H54 (cell line): ENCODE data around the gene INHA.

Source experiments
- DNase-seq: peaks from one replicate; pipeline ENCODE4 v3.0.0; 2011; ENCODE audit warnings: low spot score, mixed read lengths; ENCODE audit not compliant: insufficient read length
- FAIRE-seq: peaks from 3 replicates; lab custom pipeline; 2011; peaks lifted over from hg19 to GRCh38; lab: Jason Lieb, UNC
- POLR2A ChIP-seq: IDR thresholded peaks from 2 replicates; pipeline ENCODE4 v1.6.1; 2011; ENCODE audit warnings: low read depth, mild to moderate bottlenecking, low read length

Gene INHA

DNA sequence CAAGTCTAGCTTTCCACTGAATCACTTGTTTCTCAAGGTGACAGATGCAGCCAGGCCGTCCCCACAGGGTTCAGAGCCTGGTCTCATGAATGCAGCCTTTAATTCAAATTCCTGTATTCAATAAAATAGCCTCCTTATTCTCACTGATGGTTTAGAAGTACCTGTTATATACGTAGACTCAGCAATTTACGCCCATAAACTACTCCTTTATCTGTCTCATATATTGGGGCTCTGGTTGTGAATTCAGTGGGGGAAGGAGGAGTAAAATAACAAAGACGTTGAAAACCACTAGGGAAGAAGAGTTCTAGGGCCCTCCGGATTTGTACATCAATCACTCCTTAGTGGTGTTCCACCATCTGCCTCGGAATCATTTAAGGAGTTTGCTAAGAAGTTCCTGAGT lies 2.5 kb upstream of the INHA start:
- TF ChIP-seq POLR2A: no peak
- DNase-seq (no peak), FAIRE-seq (no peak)

DNA sequence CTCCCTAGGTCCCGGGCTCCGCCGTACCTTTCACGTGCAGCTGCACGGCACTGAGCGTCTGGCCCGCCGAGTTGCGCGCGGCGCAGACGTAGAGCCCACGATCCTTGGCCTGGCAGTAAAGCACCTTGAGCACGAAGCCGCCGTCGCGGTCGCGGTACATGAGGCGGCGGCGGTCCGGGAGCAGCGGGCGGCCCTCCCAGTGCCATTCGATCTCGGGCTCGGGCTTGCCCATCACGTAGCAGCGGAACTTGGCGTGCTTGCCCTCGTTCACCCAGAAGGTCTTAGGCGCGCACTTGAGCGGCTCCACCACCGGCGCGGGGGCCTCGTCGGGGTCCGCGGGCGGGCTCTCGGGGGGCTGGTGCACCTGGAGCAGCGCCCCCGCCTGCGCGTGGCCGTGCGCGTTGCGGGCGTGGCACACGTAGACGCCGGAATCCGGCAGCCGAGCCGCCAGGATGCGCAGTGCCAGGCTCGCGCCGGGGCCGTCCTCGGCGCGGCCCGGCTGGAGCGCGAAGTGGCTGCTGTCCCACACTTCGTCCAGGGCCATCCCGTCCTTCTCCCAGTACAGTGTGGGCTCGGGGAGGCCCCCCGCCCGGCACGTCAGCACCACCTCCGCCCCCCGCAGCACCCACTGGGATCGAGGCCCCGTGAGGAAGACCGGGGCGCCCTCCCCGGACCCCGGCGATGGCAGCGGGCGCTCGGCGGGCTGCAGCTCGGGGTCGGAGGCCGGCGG lies 1.8 kb upstream of the INHA start:
- TF ChIP-seq POLR2A: peak; percentile 78
- FAIRE-seq (no peak), DNase-seq (no peak)

DNA sequence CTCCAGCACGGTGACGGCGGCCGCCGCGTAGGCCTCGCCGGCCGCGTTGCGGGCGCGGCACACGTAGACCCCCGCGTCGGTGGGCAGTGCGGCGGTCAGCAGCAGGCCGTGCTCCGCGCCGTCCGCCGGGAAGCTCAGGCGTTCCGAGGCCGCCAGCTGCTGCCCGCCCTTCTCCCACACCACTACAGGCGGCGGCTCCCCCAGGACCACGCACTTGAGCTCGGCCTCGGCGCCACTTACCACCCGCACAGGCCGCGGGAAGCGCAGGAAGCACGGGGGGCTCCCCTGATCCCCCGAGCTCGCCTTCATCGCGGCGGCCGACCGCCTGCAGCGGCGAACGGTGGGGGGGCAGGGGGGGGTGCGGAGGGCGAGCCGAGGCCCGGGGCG lies 1.2 kb upstream of the INHA start:
- FAIRE-seq (no peak), DNase-seq (no peak)
- no peak for TF ChIP-seq POLR2A

DNA sequence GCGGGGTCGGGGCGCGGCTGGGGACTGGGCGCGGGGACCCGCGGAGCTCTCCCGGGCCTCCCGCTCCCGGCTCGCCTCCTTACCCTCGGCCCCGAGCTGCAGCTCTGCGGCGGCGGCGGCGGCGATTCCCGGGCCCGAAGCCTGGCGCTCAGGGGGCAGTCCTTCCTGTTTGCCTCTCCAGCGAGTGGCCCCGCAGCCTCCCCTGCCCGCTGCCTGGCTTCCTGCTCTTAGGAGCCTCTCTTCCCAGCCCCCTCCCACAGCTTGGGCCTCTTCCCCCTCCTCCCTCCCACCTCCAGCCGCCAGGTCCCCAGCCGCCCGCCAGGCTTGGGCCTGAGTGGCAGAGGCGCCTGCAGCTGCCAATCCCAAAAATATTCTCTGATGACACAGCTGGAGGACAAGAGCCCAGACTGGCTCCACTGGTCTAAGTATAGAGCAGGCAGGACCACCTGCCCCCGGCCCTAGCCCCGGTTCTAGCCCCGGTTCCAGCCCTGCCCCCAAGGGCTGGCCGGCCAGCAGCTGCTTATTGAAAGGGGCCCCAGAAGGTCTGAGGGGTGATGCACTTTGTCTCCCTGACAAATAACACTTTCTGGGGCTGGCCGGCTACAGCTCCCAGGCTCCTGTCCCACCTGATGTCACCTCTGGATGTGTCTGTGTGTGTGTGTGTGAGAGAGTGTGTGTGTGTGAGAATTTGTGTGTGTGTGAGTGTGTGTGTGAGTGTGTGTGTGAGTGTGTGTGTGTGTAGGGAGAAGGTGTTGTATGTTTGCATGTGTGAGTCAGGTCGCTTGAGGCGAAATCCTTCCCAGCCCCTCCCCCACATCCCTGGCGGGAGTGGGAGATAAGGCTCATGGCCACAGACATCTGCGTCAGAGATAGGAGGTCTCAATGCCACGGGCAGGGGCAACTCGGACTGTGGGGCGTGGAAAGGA lies 536 bp upstream of the INHA start, which contains the start of gene OBSL1:
OBSL1 (minus strand) TSS at position 229 of the 926 bp plus-strand sequence. CDS start 307 bp downstream, outside the sequence.
- TF ChIP-seq POLR2A: peak; percentile 50; the same call in 1 of the 2 replicates
- FAIRE-seq: no peak

DNA sequence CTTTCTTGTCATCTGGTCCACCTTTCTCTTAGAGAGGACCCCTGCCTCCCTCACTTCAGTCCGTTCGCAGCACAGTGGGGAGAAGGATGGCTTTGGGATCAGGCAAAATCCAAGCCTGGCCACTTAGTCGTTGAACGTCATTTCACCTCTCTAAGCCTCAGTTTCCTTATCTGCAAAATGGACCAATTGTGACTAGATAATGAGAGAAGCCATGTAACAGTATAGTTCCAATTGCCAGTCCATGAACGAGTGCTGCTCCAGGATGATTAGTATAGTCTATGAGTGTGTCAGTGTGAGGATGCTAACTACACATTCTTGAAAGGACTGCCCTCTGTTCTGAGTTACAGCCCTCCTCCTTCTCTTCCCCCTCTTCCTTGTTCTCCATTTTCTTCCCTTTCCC lies 1.1 kb downstream of the INHA start:
- DNase-seq: no peak
- FAIRE-seq: no peak
- no peak for TF ChIP-seq POLR2A

More for the DNA sequence above, 536 bp upstream of the INHA start, which contains the start of gene OBSL1:
- peak; percentile 75 for DNase-seq

DNA sequence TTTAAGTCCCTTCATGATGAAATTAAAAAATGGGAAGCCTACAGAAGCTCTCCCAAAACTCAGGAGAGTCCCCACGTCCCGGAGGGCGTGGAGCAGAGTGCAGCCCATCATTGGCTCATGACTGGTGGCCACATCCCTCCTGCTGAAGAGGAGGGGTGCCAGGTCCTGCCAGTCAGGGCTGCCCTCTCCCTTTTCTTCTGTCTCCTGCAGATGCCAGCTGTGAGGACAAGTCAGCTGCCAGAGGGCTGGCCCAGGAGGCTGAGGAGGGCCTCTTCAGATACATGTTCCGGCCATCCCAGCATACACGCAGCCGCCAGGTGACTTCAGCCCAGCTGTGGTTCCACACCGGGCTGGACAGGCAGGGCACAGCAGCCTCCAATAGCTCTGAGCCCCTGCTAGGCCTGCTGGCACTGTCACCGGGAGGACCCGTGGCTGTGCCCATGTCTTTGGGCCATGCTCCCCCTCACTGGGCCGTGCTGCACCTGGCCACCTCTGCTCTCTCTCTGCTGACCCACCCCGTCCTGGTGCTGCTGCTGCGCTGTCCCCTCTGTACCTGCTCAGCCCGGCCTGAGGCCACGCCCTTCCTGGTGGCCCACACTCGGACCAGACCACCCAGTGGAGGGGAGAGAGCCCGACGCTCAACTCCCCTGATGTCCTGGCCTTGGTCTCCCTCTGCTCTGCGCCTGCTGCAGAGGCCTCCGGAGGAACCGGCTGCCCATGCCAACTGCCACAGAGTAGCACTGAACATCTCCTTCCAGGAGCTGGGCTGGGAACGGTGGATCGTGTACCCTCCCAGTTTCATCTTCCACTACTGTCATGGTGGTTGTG lies 2.6 kb downstream of the INHA start:
- TF ChIP-seq POLR2A: no peak
- DNase-seq (no peak), FAIRE-seq (no peak)

DNA sequence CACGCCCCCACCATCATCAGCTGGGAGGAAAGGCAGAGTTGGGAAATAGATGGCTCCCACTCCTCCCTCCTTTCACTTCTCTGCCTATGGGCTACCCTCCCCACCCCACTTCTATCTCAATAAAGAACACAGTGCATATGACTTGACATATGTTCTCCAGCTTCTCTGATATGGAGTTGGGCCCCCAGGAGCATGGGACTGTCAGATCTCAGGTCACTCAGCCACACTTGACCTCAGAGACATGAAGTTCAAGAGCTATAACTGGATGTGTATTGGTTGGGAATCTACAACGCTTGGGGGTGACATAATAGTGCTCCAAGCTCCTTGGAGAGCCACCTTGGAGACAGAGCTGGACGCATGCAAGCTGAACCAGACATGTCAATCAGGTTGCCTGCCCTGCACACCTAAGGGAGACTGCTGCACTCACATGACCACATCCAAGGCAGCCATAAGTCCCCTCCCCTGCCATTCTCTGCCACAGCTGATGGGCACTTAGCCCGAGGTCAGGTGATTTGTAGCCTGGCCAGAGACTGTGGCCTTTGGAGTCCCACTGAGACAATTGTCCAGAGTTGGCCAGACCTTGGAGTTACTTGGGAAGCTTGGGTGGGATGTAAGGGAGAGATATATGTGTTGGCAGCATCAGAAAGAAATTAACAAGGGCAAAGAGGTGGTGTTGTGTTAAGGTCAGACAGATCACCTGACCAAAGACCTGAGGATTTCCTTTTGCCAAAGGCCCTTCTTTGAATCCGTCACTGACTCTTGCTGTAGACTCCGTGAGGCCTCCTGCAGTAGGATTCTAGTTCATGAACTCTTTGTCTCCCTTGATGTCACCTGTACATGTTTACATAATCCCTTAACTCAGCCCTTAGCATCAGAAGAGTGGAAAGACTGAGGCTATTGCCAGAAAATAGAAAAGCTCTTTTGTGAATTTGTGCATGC lies 3.7 kb downstream of the INHA start:
- FAIRE-seq (no peak), DNase-seq (no peak)
- no peak for TF ChIP-seq POLR2A

DNA sequence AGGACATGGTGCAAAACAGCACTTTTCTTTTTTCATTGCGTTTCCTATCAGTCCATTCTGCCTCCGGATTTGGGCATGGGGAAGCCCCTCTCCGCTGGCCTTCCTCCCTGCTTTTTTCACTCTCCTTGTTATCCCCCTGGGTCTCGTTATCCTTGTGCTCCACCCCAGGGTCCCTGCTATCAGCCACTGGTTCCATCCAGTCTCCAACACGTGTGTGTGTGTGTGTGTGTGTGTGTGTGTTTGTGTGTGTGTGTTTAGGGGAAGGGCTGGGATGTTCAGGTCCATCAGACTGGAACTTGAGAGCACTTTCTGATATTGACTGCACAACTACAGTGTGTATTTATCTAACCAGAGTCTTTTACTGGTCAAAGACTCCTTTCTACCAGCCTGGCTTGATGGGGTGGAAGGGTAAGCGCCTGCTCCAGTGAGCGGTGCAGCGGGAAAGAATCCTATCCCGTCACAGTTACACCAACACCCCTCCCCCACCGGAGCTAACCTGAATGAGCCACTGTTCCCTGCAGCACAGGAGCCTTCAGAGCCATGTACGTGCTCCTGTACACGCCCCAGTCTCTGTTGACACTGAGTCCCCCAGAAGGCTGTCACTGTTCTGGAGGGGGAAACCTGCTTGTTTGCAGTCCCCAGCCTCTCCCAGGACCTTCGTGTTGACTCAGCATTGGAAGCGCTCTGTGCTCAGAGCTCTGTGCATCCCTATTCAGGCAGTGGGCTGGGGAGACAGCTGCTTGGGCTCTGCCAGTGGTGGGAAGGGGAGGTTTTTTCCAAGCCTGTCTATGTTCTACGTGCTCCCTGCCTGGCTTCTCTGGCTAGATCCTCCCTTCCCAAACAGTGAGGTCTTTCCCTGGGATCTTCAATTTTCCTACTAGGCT lies 4.6 kb downstream of the INHA start:
- DNase-seq (no peak), FAIRE-seq (no peak)
- TF ChIP-seq POLR2A: no peak

DNA sequence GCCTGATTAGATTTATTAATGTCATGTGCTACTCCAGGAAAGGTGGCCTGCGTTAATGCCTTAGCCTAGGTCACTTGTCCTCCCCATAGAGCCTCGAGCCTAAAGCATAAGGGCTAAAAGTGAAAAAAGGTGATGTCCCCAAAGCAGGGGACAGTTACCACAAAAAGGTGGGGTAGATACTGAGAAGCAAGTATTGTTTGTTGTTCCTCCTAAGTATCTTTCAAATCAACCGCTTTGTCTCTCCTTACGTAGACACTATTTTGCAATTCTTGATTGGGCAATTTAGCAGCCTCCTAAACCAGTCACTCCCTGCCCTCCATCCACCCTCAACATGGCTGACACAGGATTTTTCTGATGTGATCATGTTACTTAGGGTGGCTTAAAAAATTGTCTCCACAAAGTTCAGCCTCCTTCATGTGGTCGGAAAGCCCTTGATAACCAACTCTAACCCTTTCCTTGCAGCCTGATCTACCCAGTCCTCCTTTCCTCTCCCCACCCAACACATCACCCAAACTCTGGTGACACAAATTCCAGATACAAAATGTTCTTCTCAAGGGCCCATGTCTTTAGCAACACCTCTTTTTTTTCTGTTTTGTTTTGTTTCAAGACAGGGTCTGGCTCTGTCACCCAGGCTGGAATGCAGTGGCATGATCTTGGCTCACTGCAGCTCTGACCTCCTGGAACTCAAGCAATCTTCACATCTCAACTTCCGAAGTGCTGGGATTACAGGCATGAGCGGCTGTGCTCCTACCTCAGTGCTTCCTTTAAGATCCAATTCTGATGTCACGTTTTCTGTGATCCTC lies 6.9 kb downstream of the INHA start:
- DNase-seq (no peak), FAIRE-seq (no peak)
- TF ChIP-seq POLR2A: no peak

DNA sequence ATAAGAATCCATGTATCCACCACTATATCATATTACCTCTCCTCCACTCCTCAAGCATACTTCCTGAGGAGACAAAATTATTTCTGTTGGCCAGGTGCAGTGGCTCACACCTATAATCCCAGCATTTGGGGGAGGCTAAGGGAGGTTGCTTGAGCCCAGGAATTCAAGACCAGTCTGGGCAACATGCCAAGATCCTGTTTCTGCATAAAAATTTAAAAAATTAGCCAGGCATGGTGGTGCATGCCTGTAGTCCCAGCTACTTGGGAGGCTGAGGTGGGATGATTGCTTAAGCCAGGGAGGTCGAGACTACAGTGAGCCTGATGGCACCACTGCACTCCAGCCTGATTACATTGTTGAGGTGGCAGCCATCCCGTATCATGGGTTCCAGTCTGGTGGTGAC lies 9.2 kb downstream of the INHA start:
- DNase-seq: no peak
- FAIRE-seq: no peak
- TF ChIP-seq POLR2A: no peak

DNA sequence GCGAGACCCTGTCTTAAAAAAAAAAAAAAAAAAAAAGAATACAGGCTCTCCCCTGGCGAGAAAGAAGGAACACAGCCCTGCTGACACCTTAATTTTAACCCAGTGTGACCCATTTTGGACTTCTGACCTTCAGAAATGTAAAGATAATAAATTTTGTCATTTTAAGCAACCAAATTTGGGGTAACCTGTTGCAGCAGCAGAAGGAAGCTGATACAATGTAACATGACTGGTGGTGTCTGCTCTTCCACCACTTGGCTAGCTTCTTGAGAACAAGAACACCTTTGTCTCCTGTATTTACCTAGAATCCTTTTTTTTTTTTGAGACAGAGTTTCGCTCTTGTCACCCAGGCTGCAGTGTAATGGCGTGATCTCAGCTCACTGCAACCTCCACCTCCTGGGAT lies 19.0 kb downstream of the INHA start:
- TF ChIP-seq POLR2A: no peak
- FAIRE-seq: no peak
- DNase-seq: no peak
